NCI-H460 (cell line): ENCODE results near the gene ADAM17. TPM values are rescaled to one million over a fixed set of nuclear protein-coding genes. Genes with fewer than 3 reads are reported as not detected.
"Not testable (repeated sequence)": the region's sequence is repeated elsewhere in the genome, so short reads cannot be mapped to it uniquely, and the experiment has no call there.

ENCODE experiments used
- DNase-seq: peaks from one replicate; pipeline ENCODE4 v3.0.0-alpha.2; 2016; ENCODE audit warnings: low read depth; ENCODE audit errors: extremely low read depth
- total RNA-seq: library from RNA; depleted of rRNA; stranded (reverse); fragments of >200 nt; shearing (Covaris generic); gene quantifications from 2 replicates; pipeline ENCODE4 v1.2.3, GENCODE V29; 2014

The ADAM17 gene
- total RNA-seq, 1 experiment from 2014 or later: 116 TPM

DNA sequence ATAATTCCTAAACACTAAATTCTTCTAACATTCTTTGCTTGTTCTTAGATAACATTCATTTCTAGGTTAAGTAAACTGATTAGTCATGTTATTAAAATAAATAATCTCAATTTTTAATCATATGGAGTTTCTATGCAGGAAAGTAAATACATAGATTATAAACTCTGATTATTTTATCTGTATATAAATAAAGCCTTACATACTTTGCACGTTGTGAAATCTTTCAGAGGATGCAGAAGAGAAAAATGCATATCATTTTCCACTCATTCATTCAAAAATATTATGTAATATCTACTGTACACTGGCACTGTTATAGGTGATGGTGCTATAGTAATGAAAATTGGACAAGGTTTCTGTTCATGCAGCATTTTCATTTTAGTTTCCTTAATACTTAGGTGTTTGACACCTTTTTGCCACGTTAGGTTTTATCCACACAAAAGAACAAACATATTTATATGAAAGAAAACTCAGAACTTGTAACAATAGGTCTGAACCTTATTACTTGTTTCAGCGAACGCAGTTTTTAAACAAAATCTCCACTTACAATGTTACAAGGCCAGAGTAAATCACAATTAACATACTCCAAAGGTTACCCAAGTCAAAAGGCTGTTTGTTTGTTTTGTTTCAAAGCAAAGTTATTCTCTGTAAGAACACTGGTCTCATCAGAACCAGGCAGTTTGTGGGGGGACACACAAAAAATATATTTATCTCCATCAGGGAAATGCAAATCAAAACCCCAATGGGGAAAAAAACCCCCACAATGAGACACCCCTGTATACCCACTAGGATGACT, 27.4 kb downstream of the ADAM17 start:
- no peak for DNase-seq

DNA sequence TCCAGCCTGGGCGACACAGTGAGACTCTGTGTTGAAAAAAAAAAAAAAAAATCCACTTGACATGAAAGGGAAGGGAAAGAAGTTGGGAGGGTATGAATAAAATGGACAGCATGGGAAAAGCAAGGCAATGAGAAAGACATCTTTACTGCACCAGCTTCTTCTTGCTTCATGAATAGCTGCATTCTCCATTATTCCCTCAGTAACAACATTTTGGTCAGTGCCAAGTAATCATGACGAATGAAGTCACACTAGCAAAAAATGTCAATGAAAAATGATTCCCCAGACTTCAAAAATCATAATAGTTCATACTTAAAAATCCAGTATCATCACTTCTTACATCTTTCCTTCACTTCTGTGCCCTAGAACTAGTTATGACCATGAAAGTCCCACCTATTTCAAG, 30.4 kb downstream of the ADAM17 start:
- no peak for DNase-seq

DNA sequence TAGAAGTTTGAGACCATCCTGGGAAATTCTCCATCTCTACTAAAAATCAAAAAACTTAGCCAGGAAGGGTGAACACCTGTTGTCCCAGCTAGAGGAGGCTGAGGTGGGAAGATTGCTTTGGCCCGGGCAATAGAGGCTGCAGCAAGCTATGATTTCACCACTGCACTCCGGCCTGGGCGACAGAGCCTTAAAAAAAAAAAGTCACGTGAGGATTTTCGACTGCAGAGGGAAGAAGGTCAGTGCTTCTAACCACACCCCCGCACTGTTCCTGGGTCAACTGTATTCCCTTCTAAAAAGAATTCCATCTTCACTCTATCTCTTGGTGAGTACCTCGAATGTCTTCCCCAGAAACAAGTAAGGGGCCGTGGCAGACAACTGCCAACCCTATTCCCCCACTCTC, 31.3 kb downstream of the ADAM17 start:
- no peak for DNase-seq

- DNase-seq: no peak
Measured at GRCh38 chr2:9519250-9519649, 36.4 kb downstream of the ADAM17 start.

DNA sequence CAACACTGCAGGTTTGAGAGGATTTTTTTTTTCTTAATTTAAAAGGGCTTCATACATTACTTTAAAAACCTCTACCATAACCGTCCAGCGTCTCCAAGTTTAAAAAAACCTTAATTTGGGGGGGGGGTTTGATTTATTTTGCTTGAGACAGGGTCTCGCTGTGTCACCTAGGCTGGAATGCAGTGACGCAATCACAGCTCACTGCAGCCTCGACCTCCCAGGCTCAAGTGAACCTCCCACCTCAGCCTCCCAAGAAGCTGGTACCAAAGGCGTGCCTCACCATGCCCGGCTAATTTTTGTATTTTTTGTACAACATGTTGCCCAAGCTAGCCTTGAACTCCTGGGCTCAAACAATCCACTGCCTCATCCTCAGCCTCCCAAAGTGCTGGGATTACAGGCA, 36.9 kb downstream of the ADAM17 start:
- no peak for DNase-seq

DNA sequence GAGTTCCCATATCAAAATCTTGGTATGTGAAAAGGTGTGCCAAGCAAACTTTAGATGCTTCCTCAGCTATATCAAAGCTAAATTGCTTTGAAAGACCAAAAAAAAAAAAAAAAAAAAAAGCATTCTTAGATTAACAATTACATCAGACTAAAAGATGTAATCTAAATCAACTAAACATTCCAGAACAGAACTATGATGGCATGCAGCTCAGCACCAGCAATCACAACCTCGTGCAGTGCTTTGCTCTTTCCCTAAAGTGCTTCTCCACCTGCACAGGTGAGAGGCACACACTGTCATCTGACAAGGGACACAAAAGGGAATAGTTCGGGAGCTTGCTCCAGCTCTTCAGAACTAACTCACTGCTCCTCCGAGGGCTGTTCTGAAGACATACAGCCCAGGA, 37.5 kb downstream of the ADAM17 start:
- DNase-seq: no peak

GRCh38 chr2:9517118-9517782, 38.4 kb downstream of the ADAM17 start:
- no peak for DNase-seq

- not testable (repeated sequence) for DNase-seq
Measured at GRCh38 chr2:9513946-9514345, 41.7 kb downstream of the ADAM17 start.

DNA sequence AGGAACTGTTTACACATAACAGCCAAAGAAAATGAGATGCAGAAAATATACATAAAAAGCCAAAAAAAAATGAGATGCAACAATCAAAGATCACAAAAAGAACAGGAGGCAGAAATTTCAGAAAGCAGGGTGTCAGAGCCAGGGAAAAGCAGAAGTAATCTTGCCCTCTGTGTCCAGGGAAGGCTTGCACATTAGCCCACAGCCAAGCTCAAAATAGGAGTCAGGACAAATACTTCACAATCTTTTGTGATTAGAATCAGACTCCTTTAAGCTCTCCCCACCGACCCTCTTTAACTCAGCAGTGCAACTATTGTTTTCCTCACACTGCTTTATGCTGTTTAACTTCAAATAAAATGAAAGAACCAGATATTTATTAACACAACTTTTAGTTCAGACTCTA, 46.7 kb downstream of the ADAM17 start:
- DNase-seq: no peak

DNA sequence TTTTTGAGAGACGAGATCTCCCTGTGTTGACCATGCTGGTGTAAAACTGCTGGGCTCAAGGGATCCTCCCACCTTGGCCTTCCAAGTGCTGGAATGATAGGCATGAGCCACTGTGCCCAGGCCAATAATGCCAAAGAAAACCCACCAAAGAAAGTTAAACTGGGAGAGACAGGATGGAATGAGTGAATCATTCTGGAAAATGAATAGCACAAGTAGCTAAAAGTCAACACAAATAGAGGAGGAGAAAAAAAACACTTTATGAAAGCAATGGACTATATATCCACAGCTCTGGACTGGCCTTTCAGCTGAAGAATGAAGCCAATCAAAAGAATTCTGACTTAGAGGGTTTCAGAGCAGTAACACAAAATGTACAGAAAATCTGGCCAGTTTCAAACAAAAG, 57.4 kb downstream of the ADAM17 start:
- no peak for DNase-seq

- DNase-seq: no peak
Measured at GRCh38 chr2:9497017-9497416, 58.6 kb downstream of the ADAM17 start.

- DNase-seq: no peak
Measured at GRCh38 chr2:9494081-9494480, 61.5 kb downstream of the ADAM17 start.

GRCh38 chr2:9493478-9493877, 62.2 kb downstream of the ADAM17 start:
- DNase-seq: no peak

DNA sequence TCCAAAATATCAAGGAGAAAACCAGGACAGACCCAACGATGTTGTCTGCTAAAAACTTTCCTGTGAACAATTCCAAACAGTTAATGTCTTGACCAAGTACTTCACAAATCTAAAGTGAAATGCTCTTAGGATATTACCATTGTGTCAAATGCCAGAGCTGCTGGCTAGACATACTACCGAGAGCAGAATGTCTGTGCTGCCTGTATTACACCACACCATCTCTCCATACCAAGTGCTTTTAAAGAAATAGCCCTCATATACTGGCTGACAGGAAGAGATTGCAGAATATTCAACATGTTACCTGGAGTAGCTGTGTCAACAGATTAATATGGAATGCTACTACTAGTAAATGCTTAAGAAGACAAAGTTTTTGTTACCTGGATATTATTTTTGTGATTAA, 62.7 kb downstream of the ADAM17 start:
- no peak for DNase-seq

GRCh38 chr2:9490789-9491188, 64.8 kb downstream of the ADAM17 start:
- DNase-seq: no peak

GRCh38 chr2:9488583-9489547, 66.8 kb downstream of the ADAM17 start:
- DNase-seq: no peak

- DNase-seq: no peak
Measured at GRCh38 chr2:9484533-9484932, 71.1 kb downstream of the ADAM17 start.

DNA sequence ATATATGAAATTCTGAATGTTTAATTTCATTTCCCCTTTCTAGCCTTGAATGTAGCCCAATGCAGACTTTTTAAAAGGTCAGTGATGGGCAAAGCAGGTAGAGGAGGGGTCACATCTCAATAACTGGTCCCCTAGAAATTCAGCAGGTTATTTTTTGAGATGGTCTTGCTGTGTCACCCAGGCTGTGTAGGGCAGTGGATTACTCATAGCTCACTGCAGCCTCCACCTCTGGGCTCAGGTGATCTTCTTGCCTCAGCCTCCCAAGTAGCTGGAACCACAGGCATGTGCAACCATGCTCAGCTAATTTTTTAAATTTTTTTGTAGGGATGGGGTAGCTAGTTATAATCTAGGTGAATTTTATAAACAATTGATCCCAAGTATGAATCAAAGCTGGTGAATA, 72.5 kb downstream of the ADAM17 start:
- DNase-seq: no peak

DNA sequence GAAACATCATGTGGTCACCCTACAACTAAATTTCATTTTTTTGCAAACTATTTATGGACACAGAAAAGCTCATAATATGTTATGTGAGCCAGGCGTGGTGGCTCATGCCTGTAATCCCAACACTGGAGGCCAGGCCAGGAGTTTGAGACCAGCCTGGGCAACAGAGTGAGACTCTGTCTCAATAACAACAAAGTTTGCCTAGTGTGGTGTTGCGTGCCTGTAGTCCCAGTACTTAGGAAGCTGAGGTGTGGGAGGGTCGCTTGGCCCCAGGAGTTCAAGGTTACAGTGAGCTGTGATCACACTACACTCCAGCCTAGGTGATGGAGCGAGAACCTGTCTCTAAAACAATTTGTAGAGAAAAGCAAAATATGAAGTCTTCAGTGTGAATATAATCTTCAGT, 75.5 kb downstream of the ADAM17 start:
- DNase-seq: no peak

DNA sequence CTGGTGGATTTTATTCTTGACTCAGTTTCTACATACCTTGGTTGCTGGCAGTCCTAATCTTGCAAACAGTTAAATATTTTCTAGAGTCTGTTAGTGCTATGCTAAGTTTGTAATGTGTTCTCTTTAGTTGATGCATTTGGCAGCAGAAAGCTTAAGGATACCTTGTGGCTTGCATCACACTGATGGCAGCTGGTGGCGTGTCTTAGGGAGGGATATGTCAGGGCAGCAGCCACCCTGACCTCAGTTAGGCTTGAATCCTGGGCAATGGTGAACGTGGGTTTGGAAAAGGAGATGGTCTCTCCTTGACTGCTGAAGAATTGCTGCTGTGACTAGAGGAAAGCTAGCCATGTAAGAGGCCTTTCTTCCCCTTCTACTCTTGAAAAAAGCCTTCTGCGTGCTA, 77.1 kb downstream of the ADAM17 start:
- DNase-seq: no peak

DNA sequence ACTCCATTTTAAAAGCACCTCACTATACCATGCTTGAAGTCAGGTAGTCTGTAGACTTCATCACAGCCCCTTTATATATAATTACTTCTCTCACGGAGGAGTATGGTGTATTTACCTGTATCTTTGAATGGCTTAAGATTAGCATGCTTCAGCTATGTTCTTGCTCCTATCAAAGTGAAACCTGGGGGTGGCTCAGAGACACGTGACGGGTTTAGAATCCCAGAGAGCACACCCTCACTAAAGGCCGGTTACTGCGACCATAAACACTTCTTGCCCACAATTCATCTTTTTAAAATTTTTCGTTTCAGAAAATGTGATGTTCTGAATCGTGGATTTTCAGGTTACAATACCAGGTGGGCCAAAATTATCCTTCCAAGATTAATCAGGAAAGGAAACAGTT, 77.7 kb downstream of the ADAM17 start:
- no peak for DNase-seq
